ENCODE results near the gene NAALADL2.
"Not testable (repeated sequence)": the region's sequence is repeated elsewhere in the genome, so short reads cannot be mapped to it uniquely, and the experiment has no call there.

NAALADL2 gene

GRCh38 chr3:175822766-175823491 lies 963.8 kb downstream of the NAALADL2 start:
- DNase-seq = not testable (repeated sequence)

GRCh38 chr3:175825016-175825580 lies 966.0 kb downstream of the NAALADL2 start:
- not testable (repeated sequence) for DNase-seq

GRCh38 chr3:175826759-175827158 lies 967.6 kb downstream of the NAALADL2 start:
- no peak for DNase-seq

- not testable (repeated sequence) for DNase-seq
Measured at GRCh38 chr3:175829809-175830208, 970.7 kb downstream of the NAALADL2 start.

GRCh38 chr3:175835763-175836162 lies 976.6 kb downstream of the NAALADL2 start:
- not testable (repeated sequence) for DNase-seq

- no peak for DNase-seq
Measured at GRCh38 chr3:175836617-175837016, 977.5 kb downstream of the NAALADL2 start.

- no peak for DNase-seq
Measured at GRCh38 chr3:175837962-175838361, 978.8 kb downstream of the NAALADL2 start.

GRCh38 chr3:175839366-175840005 lies 980.4 kb downstream of the NAALADL2 start:
- DNase-seq = no peak

- no peak for DNase-seq
Measured at GRCh38 chr3:175851541-175851940, 992.4 kb downstream of the NAALADL2 start.

- DNase-seq = no peak
Measured at GRCh38 chr3:175852560-175852959, 993.4 kb downstream of the NAALADL2 start.

GRCh38 chr3:175857666-175858270 lies 998.6 kb downstream of the NAALADL2 start:
- DNase-seq = no peak
